ENCODE data around the gene PASK.

PASK gene

DNA sequence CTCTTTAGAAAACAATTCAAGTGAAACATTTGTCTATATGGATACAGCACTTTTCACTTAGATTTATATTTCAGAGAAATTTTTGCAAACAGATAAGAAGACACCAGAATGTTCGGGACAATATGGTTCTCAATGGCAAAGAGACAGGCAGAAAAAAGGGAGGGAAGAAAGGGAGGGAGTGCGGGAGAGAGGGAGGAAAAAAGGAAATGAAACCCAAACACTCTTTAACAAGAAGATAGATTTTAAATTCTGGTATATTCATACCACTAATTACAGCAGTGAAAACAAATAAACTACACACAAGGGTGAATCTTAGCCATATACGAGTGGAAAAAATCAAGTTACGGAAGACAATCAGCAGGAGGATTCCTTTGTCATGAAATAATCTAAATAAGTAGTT is 3.0 kb downstream of the PASK start:
- DNase-seq: no peak

DNA sequence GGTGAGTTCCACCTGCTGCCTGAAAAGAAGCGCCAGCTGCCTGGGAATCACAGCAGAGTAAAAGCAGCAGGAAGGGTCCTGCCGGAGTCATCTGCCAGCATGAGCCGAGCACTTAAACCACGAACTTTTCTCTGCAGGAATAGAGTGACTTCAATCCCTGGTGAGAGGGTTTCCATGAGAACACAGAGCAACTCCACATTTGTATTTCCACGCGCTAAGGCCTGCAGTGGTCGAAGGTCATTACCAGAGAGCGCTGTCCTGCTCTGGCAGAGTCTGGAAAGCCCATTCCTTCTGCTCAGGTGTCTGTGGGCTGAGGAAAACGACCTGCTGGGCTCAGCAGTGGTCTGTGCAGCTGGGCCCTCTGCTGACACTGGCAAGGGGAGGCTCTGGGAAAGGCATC is 6.7 kb downstream of the PASK start:
- DNase-seq: peak; percentile 19

DNA sequence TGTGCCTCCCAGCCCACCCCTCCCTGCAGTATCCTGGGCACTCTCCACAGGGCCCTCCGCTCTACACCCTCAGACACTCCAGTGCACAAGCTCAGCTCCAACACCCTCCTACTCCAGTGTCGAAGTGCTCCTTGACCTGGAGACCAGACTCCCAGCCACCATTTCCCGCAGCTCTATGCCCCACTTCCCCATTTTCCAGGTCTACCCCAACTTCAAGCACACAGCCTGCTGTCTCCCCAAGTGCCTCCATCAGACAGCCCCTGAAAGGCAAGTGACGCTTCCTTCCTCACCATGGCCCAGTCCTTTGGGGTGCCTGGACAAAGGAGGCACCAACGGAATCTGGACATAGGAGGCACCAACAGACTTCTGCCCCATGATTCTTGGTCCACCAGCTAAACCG is 7.2 kb downstream of the PASK start:
- no peak for DNase-seq

- peak; percentile 19 for DNase-seq
Observed at GRCh38 chr2:241141214-241141770, 8.0 kb downstream of the PASK start.

DNA sequence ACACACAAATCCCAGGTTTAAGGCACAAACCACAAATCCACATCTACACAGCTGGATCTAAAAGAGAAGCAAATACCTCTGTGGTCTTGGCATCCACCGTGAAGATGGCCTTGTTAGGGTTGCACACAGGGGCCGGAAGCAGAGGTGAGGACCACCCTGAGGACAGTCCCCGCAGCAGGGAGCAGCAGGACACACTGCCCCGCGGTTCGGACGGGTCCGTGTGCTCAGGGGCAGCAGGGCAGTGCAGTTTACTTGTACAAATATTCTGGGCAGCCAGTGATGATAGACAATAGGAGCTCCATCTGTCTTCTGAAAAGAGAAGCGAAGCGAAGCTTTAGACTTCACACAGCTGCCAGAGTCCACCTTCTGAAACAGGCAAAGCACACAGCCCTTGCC is 8.8 kb downstream of the PASK start:
- peak; percentile 4 for DNase-seq

DNA sequence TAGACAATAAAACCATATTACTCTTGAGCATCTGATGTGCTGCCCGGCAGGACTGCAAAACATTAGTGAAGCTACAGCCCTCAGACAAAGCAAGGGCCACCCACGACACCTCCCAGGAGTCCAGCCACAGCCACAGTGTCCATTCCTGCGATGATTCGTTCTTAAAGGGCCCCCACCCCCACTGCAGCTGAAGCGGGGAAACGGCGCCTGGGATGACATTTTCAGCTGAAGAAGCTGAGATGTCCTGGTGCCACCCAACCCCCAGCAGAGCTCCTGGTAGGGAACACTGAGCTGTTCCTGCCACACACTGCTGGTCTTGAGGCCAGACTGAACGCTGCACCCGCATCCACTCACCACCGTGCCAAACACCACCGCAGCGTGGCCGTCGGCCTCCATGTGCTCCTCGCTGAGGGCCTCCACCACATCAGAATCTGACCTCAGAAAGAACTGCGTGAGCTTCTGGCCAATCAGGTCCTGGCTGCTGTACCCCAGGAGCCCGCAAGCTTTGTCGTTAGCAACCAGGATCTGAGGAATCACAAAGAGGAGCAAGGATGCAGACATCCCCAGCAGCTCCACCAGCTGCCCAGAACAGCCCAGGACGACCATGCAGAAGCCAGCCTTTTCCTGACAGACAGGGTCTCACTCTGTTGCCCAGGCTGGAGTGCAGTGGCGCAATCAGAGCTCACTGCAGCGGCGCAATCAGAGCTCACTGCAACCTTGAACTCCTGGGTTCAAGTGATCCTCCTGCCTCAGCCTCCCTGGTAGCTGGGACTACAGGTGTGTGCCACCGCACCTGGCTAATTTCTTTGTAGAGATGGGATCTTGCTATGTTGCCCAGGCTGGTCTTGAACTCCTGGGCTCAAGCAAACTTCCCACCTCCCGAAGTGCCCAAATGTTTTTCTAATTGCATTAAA is 9.5 kb downstream of the PASK start:
- DNase-seq: peak; percentile 26

- DNase-seq: peak; percentile 1
Observed at GRCh38 chr2:241138471-241138870, 10.8 kb downstream of the PASK start.

DNA sequence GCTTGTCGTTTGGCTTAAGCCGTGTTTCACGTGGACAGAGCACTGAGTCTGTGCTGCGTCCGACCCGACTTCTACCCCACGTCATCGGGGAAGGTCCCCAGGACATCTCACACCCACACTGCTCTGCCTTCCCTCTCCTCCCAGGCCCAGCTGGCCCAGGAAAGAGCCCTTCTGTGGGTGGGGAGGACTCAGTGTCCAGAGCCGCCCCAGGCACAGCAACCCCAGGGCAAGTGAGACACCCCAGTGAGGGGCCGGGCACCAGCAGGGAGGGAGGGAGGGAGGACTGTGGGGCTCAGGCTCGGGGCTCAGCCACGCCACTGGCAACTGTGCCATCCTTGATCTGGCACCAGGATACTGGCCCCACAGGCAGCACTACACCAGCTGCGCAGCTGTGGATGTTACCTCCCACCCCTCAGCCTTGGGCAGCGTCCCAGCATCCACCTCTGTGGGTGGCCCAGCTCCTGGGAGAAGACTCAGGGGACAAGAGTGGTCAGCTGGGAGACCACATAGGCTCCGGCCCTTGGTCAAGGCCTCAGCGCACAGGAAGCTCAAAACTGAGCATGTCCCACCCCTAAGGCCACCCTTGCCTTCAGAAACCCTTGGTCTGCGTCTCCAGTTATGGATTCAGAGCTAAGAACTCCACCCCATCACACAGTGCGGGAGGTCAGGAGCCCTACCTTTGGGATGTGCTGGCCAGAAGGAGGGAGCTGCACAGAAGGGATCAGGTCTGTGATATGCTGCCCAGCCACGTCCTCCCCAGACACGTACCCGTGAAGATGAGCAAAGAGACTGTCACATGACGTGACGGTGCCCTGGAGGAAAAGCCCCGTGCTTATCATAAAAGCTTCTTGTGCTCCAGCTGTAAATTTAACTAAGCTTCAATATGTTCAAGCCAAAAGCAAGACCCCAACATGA is 11.7 kb downstream of the PASK start:
- peak; percentile 11 for DNase-seq

DNA sequence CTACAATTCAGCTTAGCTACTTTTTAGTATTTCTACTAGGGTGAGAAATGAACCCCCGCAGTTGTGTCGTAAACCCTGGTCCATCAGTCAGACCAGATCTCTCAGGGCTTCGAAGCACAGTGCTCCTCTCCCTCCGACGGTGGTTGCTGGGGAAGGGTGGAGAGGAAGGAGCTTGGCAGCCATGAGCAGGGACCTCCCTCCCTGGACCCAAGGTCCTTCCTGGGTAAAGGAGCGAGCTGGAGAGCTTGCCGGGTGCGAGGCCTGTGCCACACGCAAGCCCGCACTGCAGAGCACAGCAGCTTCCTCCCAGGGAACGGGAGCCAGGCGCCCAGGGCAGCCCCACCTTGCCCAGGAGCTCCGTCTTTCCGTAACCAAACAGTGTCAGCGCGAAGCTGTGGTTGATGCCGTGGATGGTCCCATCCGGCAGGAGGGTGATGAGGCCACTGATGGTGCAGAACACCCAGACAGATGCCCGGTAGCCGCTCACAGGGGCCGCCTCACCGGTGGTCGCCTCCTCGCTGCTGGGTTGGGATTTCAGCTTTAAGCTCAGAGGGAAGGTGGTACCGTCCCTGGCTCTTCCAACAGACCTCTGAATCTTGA is 12.5 kb downstream of the PASK start:
- DNase-seq: peak; percentile 15

GRCh38 chr2:241136191-241136590 is 13.1 kb downstream of the PASK start:
- peak; percentile 37 for DNase-seq

DNA sequence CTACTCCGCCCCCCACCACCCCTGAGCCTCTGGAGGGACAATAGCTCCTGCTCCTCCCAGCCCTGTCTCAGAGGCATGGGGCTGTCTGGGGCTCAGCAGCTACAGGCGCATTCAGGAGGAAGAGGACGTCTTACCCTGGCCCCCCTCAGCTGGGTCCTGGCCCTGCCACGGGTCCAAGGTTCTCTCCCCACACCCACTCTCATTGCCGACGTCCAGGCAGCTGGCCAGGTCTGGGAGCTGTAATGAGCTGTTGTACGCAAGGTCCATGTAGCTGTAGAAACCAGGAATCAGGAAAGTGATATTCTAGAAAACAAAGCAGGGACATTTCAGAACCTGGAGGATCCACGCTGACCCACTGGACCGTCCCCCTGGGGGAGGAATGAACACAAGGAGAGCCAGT is 13.5 kb downstream of the PASK start:
- DNase-seq: peak; percentile 36

- DNase-seq: peak; percentile 29
Observed at GRCh38 chr2:241134711-241135110, 14.6 kb downstream of the PASK start.

DNA sequence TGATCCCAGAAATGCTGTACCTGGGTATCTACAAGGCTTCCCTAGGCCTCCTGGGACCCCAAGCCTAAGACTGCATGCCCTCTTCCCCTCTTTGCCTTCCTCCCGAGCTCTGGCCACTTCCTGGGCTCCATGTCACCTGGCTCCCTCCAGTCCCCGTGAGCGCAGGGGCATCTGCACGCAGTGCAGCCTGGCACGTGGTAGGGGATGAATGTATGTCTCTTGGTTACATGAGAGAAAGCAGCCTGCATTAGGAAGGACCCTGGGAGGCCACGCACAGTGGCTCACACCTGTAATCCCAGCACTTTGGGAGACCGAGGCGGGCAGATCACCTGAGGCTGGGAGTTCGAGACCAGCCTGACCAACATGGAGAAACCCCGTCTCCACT is 15.8 kb downstream of the PASK start:
- DNase-seq: no peak

- DNase-seq: no peak
Observed at GRCh38 chr2:241132538-241133435, 16.5 kb downstream of the PASK start.

- no peak for DNase-seq
Observed at GRCh38 chr2:241131531-241131930, 17.7 kb downstream of the PASK start.

DNA sequence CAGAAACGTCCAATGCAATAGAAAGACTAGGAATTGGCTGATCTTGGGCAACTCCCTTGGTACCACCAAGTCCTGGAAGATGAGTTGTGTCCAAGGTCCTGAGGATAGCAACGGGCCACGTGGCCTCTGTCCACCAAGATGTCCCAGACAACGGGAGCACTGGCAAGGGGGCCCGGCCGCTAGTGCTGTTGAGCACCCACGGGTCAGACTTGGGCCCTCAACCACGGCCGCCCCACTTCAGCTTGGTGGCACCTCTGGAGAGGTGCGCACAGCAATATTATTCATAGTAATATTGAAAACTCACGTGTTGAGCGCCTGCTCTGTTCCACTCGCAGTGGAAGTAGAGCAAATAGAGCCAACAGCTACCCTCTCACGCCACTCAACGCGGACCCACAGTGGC is 19.0 kb downstream of the PASK start:
- DNase-seq: peak; percentile 36

DNA sequence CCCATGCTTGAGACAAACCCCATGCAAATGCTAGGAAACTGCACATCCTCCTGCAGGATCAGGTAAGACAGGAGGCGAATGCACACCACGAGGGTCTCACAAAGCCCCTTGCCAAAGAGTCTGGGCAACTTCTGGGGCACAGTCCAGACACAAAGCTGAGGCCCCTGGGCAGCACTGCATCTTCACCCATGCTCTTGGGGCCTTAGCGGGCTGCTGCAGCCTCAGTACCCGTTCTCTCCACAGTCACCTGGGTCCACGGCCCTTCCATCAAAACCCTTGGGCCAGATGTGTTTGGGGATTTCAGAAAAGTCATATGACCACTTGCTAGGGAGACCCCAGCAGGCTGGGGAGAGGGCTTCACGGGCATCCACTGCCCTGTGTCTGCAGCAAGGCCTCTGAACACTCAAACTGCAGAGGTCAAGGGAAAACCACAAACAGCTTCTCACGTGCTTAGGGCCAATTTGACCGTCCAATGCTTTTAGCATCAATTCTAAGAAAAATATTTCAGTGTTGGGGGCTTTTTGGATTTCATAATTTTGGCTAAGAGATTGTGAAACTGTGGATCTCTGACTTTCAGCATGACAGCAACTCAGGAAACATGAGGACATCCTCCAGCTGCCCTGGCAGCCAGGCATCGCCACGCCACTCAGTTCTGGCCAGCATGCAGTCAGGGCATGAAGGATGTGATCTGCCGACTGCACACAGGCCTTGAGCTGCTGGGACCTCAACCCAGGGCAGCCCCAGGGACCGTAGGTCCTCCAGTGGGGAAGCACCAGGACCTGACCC is 20.0 kb downstream of the PASK start:
- DNase-seq: peak; percentile 20

- peak; percentile 25 for DNase-seq
Observed at GRCh38 chr2:241128266-241128665, 21.0 kb downstream of the PASK start.

DNA sequence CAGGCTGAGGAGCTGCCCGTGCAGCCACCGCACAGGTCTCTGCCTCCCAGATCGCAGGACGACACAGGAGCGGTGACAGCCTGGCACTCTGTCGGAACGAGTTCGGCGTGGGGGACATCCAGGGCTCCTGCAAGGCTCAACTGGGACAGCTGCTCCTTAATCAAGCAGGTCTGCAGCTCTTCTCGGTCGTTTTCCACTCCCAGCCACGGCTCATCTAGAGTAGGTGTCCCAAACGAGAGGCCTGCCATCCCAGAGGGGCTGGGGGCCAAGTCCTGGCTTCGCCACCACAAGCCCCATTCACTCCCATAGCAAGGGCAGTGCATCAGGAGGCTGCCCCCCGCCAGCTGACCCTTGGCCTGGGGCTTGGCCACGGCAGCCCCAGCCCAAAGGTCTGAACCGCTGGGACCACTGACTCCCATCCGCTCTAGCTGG is 22.5 kb downstream of the PASK start:
- DNase-seq: peak; percentile 21

DNA sequence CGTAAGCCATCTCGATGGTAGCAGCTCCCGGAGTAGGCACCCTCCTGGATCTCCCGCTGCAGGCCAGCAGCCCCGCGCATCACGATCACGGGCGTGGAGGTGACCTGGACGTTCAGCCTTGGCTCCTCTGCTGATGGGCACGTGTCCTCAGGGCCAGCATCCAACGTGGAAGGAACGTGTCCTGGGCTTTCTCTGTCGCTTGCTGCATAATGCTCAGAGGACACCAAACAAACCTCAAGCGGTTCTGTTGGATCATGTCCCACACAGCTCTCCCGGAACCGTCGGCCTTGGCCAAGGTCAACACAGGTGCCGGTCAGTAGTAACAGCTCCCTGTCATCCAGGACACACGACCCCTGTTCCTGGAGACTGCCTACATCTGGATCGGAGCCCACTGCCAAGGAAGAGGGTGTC is 23.1 kb downstream of the PASK start:
- peak; percentile 21 for DNase-seq

DNA sequence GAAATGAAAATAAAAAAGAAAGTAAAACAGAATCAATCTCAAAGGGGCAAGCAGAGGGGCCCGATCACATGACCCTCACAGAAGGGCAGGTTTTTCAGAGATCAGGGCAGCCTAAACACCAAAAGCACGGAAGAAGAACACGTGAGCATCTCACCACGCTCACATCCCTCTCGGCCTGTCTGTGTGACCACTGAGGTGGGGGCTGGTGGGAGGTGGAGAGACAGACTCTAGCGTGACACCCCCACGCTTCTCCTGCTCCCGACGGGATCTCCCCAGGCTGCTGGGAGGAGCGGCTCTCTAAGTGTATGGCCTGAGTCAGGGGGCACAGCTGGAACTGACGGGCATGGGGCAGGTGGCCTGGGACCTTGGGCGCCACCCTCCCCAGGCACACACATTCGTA is 23.6 kb downstream of the PASK start:
- DNase-seq: peak; percentile 33
